Measurements from ENCODE around the gene ZNF768.
"Not testable (repeated sequence)": the region's sequence is repeated elsewhere in the genome, so short reads cannot be mapped to it uniquely, and the experiment has no call there.

Gene ZNF768

GRCh38 chr16:30533146-30533522, 6.8 kb upstream of the ZNF768 start:
- no peak for DNase-seq (ENCODE audit: low read depth)

- DNase-seq (ENCODE audit: low read depth) = no peak
Observed at GRCh38 chr16:30532285-30533145, 6.1 kb upstream of the ZNF768 start.

GRCh38 chr16:30530163-30531037, 4.0 kb upstream of the ZNF768 start:
- DNase-seq (ENCODE audit: low read depth) = no peak

- no peak for DNase-seq (ENCODE audit: low read depth)
Observed at GRCh38 chr16:30528799-30529457, 2.6 kb upstream of the ZNF768 start.

GRCh38 chr16:30527635-30528178, 1.3 kb upstream of the ZNF768 start:
- DNase-seq (ENCODE audit: low read depth) = no peak

- DNase-seq (ENCODE audit: low read depth) = peak; percentile 96
Observed at GRCh38 chr16:30526823-30527634, 663 bp upstream of the ZNF768 start.

GRCh38 chr16:30525844-30526136, 576 bp downstream of the ZNF768 start:
- no peak for DNase-seq (ENCODE audit: low read depth)

GRCh38 chr16:30524575-30525568, 1.5 kb downstream of the ZNF768 start:
- DNase-seq (ENCODE audit: low read depth) = no peak

- peak; percentile 10 for DNase-seq (ENCODE audit: low read depth)
Observed at GRCh38 chr16:30523768-30524574, 2.4 kb downstream of the ZNF768 start.

GRCh38 chr16:30522702-30523463, 3.5 kb downstream of the ZNF768 start:
- not testable (repeated sequence) for DNase-seq (ENCODE audit: low read depth)

GRCh38 chr16:30521873-30522641, 4.3 kb downstream of the ZNF768 start:
- no peak for DNase-seq (ENCODE audit: low read depth)

GRCh38 chr16:30521476-30521872, 4.9 kb downstream of the ZNF768 start:
- no peak for DNase-seq (ENCODE audit: low read depth)

- DNase-seq (ENCODE audit: low read depth) = no peak
Observed at GRCh38 chr16:30519120-30520049, 7.0 kb downstream of the ZNF768 start.

GRCh38 chr16:30518552-30518951, 7.8 kb downstream of the ZNF768 start:
- no peak for DNase-seq (ENCODE audit: low read depth)

GRCh38 chr16:30515275-30515674, 11.1 kb downstream of the ZNF768 start:
- no peak for DNase-seq (ENCODE audit: low read depth)

GRCh38 chr16:30511509-30511908, 14.9 kb downstream of the ZNF768 start:
- no peak for DNase-seq (ENCODE audit: low read depth)
